SHP77 treated with DMSO at 0.1 percent for 48 hours (cell line): ENCODE data around the gene RERE.

ENCODE experiments used
- DNase-seq: peaks from one replicate; lab custom pipeline; 2025; lab: John Stamatoyannopoulos, UW

The RERE gene

DNA sequence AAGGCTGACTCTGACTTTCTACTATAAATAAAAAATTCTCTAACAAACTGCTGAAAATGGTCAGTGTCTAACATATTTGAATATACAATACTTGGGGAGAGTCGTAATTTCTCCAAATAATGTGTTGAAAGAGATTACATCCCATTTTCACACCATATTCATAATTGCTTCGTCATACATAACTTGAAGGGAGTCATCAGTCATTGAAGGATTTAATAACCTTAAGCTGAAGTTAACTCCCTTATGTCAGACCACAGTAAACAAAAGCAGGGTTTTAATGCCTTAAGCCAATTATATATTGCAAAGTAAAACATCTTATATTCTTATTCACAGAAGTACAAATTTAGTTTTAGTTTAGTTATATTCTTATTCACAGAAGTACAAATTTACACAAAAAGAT is 129.9 kb downstream of the RERE start:
- no peak for DNase-seq

DNA sequence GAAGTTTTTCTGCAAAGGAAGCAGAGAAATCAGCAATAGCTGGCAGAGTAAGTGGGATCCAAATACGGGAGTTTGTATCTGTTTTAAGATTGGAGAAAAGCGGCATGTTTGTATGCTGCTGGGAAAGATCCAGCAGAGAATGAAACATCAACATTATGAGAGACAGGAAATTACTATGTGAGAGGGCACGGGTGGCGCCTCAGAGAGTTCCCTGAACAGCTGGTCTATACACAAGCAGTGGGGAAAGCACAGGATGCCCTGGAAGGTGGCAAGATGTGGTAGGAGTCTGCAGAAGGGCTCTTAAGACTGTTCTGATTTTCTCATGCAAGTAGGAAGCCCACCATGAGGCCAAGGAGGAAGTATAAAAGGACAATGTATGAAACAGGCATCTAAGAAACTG is 130.4 kb downstream of the RERE start:
- DNase-seq, result no peak

DNA sequence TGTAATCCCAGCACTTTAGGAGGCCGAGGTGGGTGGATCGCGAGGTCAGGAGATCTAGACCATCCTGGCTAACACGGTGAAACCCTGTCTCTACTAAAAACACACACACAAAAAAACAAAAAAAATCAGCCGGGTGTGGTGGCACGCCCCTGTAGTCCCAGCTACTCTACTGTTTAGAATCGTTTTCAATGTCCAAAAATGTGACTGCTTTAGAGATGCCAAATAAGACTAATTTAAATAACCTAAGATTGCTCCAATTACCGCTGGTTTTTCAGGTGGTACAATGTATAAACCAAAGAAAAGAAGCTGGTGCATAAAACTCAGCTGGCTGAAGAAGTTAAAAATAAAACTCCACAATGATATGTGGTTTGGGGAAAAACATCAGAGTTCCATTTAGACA is 132.0 kb downstream of the RERE start:
- DNase-seq, result no peak

DNA sequence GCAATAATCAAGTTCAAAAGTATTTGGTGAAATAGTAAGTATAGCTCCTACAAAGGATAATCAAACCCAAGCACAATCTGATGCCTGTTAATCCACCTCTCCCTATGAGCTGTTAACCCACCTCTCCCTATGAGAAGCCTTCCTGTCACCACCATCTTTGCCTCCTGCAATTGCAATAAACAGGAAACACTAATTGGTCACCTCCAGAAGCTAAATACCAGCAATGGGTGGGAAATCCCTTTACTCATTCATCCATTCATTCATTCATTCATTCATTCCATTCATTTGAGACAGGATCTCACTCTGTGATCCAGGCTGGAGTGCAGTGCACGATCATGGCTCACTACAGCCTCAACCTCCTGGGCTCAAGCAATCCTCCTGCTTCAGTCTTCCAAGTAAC is 132.8 kb downstream of the RERE start:
- DNase-seq, result no peak

DNA sequence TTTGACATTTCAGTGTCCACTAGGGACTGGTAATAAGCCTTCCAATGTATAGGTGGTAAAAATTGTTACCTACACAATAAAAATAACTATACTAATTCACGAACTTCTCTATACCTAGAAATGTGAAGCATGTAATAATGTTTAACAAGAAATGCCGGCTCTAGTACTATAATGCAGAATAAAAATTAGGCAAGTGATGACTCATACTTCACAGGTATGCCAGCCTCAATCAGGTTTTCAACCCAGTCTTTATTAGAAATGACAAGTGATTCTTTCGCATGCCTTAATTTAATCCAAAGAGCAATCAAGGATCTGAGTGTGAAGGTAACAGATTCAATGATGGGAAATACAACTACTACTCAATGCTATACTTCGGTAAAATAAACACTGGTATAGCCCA is 134.9 kb downstream of the RERE start:
- DNase-seq, result no peak

DNA sequence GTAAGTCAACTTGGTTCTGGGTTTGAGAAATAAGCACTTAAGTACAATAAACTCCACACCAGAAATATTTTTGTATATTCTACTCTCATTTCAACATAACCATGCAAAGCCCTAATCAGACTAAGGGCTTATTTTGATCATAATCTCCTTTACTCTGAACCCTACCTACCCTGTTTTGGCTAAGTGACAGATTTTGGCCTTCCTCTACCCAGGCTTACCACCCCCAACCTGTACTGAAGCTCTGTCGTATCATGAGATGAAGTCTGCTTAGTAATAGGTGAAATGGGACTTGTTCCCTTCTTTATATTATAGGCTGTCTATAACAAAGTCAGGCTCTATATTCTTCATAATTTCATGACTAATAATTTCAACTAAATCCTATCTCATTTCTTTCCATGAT is 135.5 kb downstream of the RERE start:
- DNase-seq, result no peak

DNA sequence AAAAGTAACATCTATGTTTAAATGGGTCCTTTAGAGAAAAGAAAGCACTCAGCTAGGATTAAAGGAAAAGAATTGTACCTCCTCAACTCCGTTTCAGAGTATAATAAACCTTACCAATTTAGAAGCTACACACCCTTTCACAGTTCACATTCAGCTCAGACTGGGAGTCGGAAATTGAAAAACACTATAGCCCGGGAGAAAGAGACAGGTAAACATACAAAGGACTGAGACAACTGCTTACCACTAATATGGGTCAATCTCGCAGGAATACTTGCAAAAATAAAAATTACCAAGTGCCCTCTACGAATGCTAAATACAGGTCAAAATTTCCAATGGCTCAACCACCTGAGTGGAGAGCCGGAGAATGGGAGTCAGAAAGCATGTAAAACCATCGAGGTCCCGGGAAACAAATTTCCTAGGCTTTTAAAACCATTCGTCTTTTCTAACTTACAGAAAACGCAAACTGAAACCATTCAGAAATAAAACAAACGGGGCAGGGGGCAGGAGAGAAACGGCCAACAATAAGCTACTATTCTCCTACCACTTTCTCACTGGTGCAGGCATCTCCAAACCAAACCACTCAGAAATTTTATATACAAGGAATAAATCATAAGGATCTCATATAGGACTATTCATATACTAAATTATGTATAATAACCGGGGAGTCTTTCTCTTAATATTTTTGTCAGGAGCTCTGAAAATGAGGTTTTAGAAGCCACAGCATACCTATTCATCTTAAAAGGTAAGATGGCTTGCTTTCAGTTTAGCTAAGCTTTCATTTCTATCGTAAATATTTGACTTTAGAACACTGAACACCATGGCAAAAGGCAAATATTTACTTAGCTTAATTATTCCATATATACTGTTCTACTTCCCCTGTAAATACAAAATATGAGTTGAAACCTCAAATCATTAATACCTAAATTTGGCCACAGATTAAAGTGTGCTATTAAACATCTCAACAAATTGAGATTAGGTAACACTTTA is 136.5 kb downstream of the RERE start:
- DNase-seq, result peak; percentile 35

DNA sequence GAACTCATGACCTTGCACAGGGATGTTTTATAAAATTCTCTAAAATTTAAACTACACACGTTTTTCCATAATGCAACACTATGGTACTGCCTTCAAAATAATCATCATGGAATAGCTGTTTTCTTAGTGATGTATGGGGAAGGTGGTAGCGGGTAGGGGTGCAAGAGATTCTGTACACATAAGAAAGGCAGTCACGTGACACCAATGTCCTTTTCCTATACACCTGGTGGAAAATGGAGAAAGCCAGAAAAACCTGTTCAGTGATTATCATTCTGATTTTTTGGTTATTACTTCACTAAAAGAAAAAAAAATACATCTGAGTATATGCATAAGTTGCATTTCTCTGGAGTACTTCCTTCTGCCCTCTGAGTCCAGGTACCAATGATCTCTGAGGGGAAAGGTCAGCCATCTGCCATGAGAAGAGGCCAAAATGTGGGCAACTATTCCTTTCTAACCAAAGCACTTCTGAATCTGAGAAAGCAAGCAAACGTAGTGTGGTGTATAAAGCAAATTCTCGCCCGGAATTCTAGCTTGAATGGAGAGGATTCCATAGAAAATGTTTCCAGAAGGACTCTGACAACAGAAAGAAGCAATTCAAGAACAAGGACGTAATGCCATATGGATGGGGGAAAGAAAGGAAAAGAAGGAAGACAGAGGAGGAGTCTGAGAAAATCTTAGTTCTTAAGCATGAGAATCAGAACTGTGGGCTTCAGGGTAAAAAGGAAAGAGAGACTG is 137.3 kb downstream of the RERE start:
- no peak for DNase-seq

DNA sequence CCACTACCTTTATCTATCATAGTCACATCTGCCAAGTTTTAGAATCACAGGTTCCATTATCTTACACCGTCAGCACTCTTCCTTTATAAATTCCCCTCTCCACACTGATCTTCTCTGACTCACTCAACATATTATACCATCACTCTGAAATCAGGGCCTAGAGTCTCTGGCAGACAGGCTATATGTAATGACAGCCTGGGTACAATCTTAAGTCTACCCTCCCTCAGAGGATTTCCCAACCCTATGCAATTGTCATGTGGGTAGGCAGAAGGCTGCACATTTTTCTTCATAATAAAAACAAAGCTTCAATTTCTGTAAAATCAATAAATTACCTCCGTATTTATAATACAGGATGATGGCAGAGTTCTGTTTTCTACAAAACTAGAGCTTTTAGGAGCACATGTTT is 138.0 kb downstream of the RERE start:
- DNase-seq, result no peak

DNA sequence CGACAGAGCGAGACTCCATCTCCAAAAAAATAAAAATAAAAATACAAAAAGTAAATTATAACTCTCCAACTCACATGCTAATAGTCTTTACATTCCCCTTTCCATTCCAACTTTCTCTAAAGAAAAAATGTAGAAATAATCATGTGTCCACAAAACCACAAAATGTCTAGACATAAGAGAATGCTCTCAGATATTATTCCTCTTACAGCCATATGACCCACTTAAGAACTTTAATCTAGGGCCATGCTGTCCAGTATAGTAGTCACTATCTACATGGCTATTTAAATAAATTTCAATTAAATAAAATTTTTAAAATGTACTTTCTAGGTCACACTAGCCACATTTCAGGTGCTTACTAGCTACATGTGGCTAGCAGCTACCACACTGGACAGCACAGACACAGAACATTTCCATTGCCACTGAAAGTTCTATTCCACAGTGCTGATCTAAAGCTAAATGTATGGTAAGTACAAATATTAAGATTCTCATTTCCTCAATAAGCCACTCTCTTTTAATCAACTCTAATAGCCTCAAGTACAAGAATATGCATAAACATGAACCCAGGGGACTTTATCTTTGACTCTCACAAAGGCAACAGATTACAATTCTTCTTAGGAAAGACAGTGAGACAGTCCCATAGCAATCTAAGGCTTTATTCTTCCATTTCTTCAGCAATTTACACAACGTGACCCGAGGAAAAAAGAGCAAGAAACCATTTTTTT is 138.6 kb downstream of the RERE start:
- DNase-seq, result no peak

DNA sequence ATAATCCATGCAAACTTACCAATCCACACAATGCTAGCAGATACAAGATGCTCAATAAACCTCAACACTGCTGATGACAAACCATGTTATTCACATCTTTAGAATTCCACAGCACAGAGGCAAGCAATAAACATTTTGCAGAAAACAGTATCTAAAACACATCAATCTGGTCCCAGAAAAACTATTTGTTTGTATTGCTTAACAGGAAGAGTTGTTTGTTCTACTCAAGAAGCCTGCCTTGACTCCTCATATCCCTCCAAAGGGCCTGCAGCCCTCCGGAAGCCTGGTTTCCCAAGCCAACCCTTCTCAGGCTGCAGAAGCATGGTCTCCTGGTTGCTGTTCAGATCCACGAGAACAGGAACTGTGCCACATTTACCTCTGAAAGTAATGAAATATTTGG is 139.7 kb downstream of the RERE start:
- DNase-seq, result no peak

DNA sequence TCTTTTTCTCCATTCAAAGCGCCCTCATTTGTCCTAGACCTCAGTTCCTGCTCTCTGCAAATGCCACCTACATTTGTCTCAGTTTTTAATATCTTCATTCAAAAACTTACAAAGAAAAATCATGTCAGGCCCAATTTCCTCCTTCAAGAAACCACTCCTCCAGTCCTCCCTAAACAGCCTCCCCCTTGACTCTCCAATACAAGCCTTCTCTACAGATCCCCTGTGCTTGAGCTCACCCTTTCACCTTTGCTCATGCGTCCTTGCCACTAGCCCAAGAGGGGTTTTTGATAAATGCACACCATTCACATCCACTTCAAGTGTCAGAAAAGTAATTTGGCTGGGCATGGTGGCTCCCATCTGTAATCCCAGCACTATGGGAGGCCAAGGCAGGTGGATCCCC is 140.6 kb downstream of the RERE start:
- no peak for DNase-seq

DNA sequence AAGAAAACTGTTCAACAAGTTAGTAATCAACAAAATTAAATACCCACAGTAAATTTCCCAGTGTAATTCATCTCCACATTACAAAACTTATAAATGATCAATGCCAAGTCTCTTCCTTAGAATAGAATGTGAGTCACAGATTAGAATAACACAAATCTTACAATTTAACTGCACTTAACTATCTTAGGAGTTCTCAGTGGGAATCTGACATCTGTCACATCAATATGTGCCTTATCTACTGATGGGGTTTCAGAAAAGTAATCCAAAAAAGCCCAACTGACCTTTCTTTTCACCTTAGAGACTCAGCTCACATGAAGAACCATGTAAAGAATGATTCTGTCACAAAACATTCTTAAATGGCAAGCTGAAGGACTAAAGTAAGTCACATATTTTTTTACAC is 141.4 kb downstream of the RERE start:
- no peak for DNase-seq

DNA sequence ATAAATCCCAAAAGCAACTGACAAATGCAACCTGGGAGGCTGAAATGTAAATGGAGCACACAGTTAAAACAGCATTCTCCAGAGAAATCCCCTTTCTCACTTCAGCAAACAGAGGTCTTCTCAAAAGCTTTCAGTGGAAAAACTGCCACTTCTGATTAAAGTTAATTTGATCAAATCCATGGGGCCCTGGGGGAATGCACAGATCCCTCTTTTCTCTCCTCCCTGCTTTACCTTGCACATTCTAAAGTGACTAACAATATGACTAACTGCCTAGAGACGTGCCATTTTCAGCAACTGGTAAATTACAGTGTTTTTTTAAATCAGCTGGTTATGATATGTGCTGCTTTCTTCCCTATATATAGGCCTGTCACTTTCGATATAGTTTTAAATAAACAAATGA is 142.5 kb downstream of the RERE start:
- DNase-seq, result no peak

DNA sequence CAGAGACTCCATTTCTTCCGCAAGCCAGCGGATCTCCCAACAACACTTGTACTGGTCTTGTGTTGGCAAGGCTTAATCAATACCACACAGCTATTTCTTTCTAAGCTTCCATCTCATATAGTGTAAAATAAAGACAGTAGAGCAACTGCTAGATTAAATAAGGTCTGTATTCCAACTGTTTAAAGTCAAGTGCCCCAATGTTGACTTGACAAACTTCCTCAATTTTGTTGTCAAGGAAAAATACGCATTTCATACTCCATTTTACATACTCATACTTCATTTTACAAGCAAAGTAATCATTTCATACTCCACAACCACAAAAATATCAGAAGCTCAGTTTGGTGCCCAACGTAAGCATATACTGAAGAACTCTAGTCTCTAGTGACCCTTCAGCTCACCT is 143.0 kb downstream of the RERE start:
- no peak for DNase-seq

DNA sequence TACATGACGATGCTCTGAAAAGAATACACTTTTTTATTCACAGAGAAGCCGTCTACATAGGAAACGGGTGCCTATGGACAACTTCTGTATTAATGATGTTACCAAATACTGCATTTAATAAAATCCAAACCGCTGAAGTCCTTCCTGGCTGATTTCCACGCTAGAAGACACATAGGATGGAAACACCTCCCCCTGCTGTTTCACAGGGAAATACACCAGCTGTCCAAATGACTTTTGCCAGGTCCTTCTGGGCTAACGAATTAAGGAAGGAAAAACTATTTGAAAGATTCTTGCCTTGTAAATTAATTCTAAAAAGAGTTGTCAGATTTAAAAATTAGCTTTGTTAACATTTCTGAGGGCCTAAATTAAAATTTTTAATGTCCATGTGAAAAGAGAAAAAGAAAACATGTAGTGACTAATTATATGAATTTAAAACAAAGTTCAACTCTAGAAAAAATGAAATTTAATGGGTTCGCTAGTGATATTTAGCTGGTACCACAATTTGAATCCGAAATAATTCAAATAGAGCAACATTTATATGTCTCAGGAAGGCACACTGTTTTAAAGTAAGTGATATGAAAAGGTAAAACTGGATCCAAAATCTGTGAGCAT is 146.0 kb downstream of the RERE start:
- no peak for DNase-seq

DNA sequence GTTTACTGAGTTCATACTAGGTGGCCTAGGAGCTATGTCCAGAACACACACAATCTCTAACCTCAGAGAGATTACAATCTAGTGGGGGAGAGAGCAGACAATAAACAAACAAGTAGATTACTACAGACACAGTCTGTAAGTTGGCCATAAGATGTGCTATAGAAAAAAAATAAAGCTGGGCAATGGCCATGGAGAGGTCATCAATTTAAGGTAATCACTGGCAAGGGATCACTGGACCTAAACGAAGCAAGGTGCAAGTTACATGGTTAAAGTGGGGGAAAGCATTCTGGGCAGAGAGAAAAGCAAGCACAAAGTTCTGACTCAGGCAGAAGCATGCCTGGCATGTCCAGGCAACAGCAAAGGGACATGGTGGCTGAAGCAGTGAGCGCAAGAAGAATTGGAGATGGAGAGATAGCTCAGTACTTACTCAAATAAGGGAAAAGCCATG is 147.0 kb downstream of the RERE start:
- no peak for DNase-seq

DNA sequence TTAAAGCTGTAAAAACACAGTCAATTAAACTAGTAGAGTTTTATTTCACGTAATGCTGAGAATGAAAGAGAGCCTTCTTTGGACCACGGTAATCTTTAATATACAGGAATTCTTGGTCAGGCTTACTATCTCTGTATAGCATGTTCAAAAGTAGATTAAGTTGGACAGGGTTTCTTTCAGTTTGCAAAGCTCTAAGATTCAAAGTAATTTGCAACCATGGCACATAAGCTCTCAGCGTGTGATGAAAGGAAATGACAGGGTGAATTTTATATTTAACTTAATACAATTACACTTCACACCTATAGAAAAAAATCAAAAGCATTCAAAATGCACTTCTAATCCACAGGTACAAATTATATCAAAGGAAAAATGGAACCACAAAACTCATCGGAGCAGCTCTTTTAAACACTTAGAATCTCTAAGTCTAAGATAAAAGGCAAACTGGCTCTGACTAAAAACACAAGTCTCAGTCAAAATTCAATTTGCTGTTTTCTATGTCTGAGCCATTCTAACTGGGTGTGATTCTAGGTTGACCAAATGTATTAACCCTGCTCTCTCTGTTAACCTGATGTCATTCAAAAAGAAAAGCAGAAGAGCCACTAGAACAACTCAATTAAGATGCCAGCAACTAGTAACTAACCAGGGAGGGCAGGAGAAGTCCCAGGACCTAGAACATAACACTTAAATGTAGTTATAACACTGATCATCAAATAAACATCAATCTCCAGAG is 147.7 kb downstream of the RERE start:
- no peak for DNase-seq

DNA sequence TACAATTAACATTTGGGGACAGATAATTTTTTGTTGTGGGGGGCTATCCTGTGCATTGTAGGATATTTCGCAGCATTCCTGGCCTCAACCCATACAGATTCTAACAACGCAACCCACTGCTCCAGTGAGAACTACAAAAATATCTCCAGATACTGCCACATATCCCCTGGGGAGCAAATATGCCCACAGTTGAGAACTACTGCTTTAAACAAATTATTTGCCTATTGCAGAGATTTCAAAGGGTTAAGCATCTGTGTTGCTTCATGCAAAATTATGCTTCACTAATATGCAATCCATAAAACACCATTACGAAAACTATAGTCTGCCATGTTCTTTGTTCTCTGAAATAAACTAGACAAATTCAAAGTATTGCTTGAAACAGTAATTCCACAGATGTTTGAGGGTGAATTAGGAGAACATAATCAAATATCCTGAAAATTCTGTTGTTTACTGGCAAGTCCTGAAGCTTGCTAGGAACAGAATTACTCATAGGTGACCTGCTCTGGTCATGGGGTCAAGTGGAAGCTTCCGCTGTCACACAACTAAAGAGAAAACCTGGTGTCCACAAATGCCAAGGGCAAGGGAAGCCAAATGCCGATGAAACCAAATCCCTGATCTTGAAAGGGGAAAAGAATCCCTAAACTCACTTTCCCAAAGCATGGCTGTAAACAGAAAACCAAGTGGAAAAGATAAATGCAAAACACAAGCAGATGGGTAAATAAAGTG is 149.4 kb downstream of the RERE start:
- DNase-seq, result peak; percentile 17

DNA sequence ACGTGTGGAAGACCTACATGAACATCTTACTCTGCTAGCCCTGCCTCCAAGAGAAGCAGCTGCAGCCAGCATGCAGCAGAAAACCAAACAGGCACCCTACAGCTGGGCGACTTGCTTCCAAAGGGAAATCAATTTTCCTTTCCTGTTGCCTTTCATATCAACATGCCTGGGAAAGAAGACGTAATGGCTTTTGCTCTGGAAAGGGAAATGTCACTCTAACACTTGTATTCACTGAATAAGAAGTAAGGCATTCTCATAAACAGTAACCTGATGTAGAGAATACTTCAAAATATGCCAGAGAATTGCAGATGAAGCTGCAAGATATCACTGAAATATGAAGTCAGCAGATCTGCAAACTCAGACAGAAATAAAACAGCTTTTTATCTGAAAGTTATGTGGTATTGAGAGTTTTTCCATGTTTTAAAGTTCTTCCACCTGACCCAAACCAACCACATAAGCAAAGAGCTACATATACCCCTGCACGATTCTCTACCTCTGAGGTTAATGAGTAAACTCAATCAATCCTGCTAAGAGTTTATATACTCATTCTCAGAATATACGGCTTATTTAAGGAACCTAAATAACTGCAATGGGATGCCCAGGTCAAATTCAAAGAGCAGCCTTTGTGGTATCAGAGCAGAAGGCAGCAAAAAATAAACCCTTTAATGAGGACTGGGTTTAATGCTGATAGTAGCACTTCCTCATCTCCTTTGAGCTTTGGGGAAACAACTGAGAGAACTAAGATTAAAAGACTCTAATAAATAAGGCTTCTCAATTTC is 150.9 kb downstream of the RERE start:
- DNase-seq, result peak; percentile 20
